ENCODE measurements around the gene SLC44A4. TPM values are rescaled to one million over a fixed set of nuclear protein-coding genes. Genes with fewer than 3 reads are reported as not detected.

SLC44A4 gene
- total RNA-seq, 1 donor from 2014 or later = 17.5 TPM

DNA sequence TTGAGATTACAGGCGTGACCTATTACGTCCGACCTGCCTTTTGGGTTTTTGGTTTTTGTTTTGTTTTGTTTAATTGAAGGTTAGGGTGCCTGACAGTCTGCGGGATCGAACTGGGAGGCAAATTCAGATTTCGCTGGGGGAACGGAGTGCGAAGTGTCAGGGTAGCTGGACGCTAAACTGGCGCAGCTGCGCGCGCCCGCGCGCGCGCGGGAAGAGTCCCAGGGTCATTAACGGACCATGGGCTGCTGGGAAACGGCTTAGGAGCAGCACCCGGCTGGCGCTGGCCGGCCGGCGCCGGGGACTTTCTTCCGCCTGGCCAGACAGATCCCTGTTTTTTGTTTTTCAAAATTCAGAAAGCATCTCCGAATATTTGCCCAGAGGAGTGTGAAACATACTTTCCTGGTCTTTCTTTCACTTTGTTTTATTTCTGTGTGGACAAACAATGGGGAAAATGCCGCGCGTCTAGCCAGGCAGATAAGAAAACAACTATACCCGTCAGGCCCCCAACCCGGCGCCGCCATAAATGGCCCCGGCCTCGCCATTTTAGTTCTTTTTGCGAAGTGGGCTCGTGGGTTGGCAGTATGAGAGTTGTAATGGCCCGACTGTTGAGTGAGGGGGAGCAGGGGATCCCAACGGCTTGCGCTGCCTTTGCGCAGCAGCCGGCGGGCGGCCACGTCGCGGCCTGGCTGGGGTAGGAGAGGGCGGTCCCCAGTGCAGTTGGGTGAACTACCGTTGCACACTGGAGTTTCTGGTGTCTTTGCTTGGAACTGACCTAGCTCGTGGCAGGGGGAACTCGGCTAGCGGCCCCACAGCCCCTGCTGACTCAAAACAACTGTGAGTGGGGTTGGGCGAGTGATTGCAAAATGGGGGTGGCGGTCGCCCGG lies 44.2 kb downstream of the SLC44A4 start:
- DNase-seq (ENCODE audit: low spot score, unreplicated experiment) = peak; percentile 68
- Mint-ChIP-seq H3K36me3 (ENCODE audit: insufficient read depth) (peaks cover 23% of the 10 kb centered on the region), H3K27me3 (no peaks in the 10 kb centered on the region), H3K27ac (peak overlapping the region; percentile 100), H3K4me1 (ENCODE audit: low read depth) (peaks cover 37% of the 10 kb centered on the region), H3K4me3 (ENCODE audit: low read depth) (peak overlapping the region; percentile 99), H3K9me3 (ENCODE audit: low read depth) (no peaks in the 10 kb centered on the region)
- TF ChIP-seq, protein P1, sequence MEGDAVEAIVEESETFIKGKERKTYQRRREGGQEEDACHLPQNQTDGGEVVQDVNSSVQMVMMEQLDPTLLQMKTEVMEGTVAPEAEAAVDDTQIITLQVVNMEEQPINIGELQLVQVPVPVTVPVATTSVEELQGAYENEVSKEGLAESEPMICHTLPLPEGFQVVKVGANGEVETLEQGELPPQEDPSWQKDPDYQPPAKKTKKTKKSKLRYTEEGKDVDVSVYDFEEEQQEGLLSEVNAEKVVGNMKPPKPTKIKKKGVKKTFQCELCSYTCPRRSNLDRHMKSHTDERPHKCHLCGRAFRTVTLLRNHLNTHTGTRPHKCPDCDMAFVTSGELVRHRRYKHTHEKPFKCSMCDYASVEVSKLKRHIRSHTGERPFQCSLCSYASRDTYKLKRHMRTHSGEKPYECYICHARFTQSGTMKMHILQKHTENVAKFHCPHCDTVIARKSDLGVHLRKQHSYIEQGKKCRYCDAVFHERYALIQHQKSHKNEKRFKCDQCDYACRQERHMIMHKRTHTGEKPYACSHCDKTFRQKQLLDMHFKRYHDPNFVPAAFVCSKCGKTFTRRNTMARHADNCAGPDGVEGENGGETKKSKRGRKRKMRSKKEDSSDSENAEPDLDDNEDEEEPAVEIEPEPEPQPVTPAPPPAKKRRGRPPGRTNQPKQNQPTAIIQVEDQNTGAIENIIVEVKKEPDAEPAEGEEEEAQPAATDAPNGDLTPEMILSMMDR (IDR thresholded peaks at IDR 0.05; ENCODE audit: unreplicated experiment) = no peak

DNA sequence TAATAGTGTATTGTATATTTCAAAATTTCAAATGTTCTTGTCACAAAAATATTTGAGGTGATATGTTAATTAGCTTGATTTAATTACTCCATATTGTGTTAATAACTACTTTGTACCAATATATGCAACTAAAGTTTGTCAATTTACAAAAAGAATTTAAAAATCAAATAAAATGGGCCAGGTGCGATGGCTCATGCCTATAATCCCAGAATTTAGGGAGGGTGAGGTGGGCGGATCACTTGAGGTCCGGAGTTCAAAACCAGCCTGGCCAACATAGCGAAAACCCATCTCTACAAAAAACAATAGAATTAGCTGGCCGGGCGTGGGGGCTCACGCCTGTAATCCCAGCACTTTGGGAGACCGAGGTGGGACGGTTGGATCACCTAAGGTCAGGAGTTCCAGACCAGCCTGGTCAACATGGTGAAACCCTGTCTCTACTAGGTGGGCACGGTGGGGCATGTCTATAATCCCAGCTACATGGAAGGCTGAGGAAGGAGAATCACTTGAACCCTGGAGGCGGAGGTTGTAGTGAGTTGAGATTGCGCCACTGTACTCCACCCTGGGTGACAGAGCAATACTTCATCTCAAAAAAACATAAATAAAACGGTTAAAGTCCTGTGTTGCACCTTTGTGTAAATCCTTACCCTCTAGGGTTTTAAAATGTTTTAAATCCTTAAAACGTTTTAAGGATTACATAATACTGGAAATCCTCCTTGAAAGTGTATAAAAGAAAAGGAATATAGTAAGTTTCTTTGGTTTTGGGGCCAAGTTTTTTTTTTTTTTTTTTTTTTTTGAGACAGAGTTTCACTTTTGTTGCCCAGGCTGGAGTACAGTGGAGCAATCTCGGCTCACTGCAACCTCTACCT lies 47.2 kb downstream of the SLC44A4 start:
- TF ChIP-seq, protein P1 (IDR thresholded peaks at IDR 0.05; ENCODE audit: unreplicated experiment) = no peak
- Mint-ChIP-seq H3K27ac (no peak overlapping the region), H3K27me3 (no peaks in the 10 kb centered on the region), H3K4me3 (ENCODE audit: low read depth) (peak overlapping the region; percentile 94), H3K9me3 (ENCODE audit: low read depth) (no peaks in the 10 kb centered on the region), H3K36me3 (ENCODE audit: insufficient read depth) (peaks cover 8% of the 10 kb centered on the region), H3K4me1 (ENCODE audit: low read depth) (peaks cover 29% of the 10 kb centered on the region)
- DNase-seq (ENCODE audit: low spot score, unreplicated experiment) = no peak

GRCh38 chr6:31830886-31831335 lies 47.9 kb downstream of the SLC44A4 start:
- TF ChIP-seq, protein P1 (IDR thresholded peaks at IDR 0.05; ENCODE audit: unreplicated experiment) = no peak
- H3K4me1 Mint-ChIP-seq (ENCODE audit: low read depth) = peaks cover 27% of the 10 kb centered on the region
- no peaks in the 10 kb centered on the region for H3K9me3 Mint-ChIP-seq (ENCODE audit: low read depth)
- H3K36me3 Mint-ChIP-seq (ENCODE audit: insufficient read depth) = peaks cover 5% of the 10 kb centered on the region
- DNase-seq (ENCODE audit: low spot score, unreplicated experiment) = no peak
- peak overlapping the region; percentile 90 for H3K27ac Mint-ChIP-seq
- peak overlapping the region; percentile 94 for H3K4me3 Mint-ChIP-seq (ENCODE audit: low read depth)
- H3K27me3 Mint-ChIP-seq = no peaks in the 10 kb centered on the region

DNA sequence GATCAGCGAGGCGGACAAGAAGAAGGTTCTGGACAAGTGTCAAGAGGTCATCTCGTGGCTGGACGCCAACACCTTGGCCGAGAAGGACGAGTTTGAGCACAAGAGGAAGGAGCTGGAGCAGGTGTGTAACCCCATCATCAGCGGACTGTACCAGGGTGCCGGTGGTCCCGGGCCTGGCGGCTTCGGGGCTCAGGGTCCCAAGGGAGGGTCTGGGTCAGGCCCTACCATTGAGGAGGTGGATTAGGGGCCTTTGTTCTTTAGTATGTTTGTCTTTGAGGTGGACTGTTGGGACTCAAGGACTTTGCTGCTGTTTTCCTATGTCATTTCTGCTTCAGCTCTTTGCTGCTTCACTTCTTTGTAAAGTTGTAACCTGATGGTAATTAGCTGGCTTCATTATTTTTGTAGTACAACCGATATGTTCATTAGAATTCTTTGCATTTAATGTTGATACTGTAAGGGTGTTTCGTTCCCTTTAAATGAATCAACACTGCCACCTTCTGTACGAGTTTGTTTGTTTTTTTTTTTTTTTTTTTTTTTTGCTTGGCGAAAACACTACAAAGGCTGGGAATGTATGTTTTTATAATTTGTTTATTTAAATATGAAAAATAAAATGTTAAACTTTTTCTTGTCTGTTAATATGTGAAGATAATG lies 49.0 kb downstream of the SLC44A4 start:
- peaks cover under 1% of the 10 kb centered on the region for H3K36me3 Mint-ChIP-seq (ENCODE audit: insufficient read depth)
- H3K4me3 Mint-ChIP-seq (ENCODE audit: low read depth) = peak overlapping the region; percentile 94
- TF ChIP-seq, protein P1 (IDR thresholded peaks at IDR 0.05; ENCODE audit: unreplicated experiment) = peak; percentile 62
- H3K27ac Mint-ChIP-seq = peak overlapping the region; percentile 90
- no peak for DNase-seq (ENCODE audit: low spot score, unreplicated experiment)
- no peaks in the 10 kb centered on the region for H3K9me3 Mint-ChIP-seq (ENCODE audit: low read depth)
- H3K4me1 Mint-ChIP-seq (ENCODE audit: low read depth) = peaks cover 32% of the 10 kb centered on the region
- H3K27me3 Mint-ChIP-seq = no peaks in the 10 kb centered on the region

Measured in progenitor cell of endocrine pancreas (in vitro differentiated cells).